NT2/D1 (cell line): ENCODE data around the gene ACOT2.
"Not testable (repeated sequence)": the region's sequence is repeated elsewhere in the genome, so short reads cannot be mapped to it uniquely, and the experiment has no call there.

ENCODE experiments used
- YY1 ChIP-seq: IDR thresholded peaks from 2 replicates; pipeline ENCODE4 v1.6.1; 2011; ENCODE audit not compliant: insufficient read length, insufficient read depth
- ZNF274 ChIP-seq: IDR thresholded peaks from 2 replicates; pipeline ENCODE4 v1.6.1; 2011; ENCODE audit warnings: mild to moderate bottlenecking, low read depth, low read length

- TF ChIP-seq ZNF274, YY1: not testable (repeated sequence)
These were observed 5.2 kb downstream of the ACOT2 start for GRCh38 chr14:73574251-73574650.
